SK-N-SH treated with all-trans-retinoic acid at 6 μM for 48 hours (cell line): Measurements from ENCODE around the gene RBPJ.

Experiments
- ATAC-seq: fragments of 200-7000 bp; cut with Tn5 transposase; 3 replicates; pipeline ENCODE4 v1.9.1; 2020; ENCODE audit warnings: mild to moderate bottlenecking, moderate library complexity
- ARNTL ChIP-seq: fragments of 450-650 bp; formaldehyde crosslinking; IDR thresholded peaks from 2 replicates; pipeline ENCODE4 v1.5.0; 2020; ENCODE audit warnings: low read depth, mild to moderate bottlenecking, moderate library complexity, borderline replicate concordance
- BACH2 ChIP-seq: fragments of 250-450 bp; sonication (Bioruptor Pico); IDR thresholded peaks from 2 replicates; pipeline ENCODE4 v1.9.0; 2021; ENCODE audit warnings: mild to moderate bottlenecking, borderline replicate concordance
- CSDC2 ChIP-seq: fragments of 250-450 bp; sonication (Bioruptor Pico); IDR thresholded peaks from 2 replicates; pipeline ENCODE4 v1.5.0; 2020; ENCODE audit warnings: mild to moderate bottlenecking, moderate library complexity
- ESRRG ChIP-seq: fragments of 250-450 bp; sonication (Bioruptor Pico); IDR thresholded peaks from 2 replicates; pipeline ENCODE4 v1.6.1; 2021; ENCODE audit warnings: mild to moderate bottlenecking
- GLIS3 ChIP-seq: fragments of 250-450 bp; sonication (Bioruptor Pico); IDR thresholded peaks from 2 replicates; pipeline ENCODE4 v1.5.0; 2020; ENCODE audit warnings: mild to moderate bottlenecking, moderate library complexity
- ISL1 ChIP-seq: fragments of 250-450 bp; sonication (Bioruptor Pico); IDR thresholded peaks from 2 replicates; pipeline ENCODE4 v2.1.2; 2022; ENCODE audit warnings: mild to moderate bottlenecking, moderate library complexity
- OSR1 ChIP-seq: fragments of 250-450 bp; sonication (Bioruptor Pico); IDR thresholded peaks from 2 replicates; pipeline ENCODE4 v1.8.0; 2022; ENCODE audit warnings: moderate library complexity, mild to moderate bottlenecking, inconsistent platforms
- PATZ1 ChIP-seq: fragments of 250-450 bp; sonication (Bioruptor Pico); IDR thresholded peaks from 2 replicates; pipeline ENCODE4 v1.8.0; 2020; ENCODE audit warnings: mild to moderate bottlenecking, moderate library complexity, borderline replicate concordance
- POU6F1 ChIP-seq: fragments of 250-450 bp; sonication (Bioruptor Pico); IDR thresholded peaks from 2 replicates; pipeline ENCODE4 v1.8.0; 2021; ENCODE audit warnings: low read depth, mild to moderate bottlenecking, moderate library complexity, borderline replicate concordance
- PPARA ChIP-seq: fragments of 250-450 bp; sonication (Bioruptor Pico); IDR thresholded peaks from 2 replicates; pipeline ENCODE4 v1.5.0; 2020; ENCODE audit warnings: mild to moderate bottlenecking, borderline replicate concordance
- RARB ChIP-seq: fragments of 250-450 bp; sonication (Bioruptor Pico); IDR thresholded peaks from 2 replicates; pipeline ENCODE4 v1.8.0; 2021; ENCODE audit warnings: mild to moderate bottlenecking, moderate library complexity
- SNAI2 ChIP-seq: fragments of 250-450 bp; sonication (Bioruptor Pico); IDR thresholded peaks from 2 replicates; pipeline ENCODE4 v1.5.0; 2020; ENCODE audit warnings: mild to moderate bottlenecking, moderate library complexity
- TCF4 ChIP-seq: fragments of 250-450 bp; sonication (Bioruptor Pico); IDR thresholded peaks from 2 replicates; pipeline ENCODE4 v1.8.0; 2021; ENCODE audit warnings: mild to moderate bottlenecking, moderate library complexity, borderline replicate concordance
- TOX ChIP-seq: fragments of 250-450 bp; sonication (Bioruptor Pico); IDR thresholded peaks from 2 replicates; pipeline ENCODE4 v1.8.0; 2021; ENCODE audit warnings: mild to moderate bottlenecking, moderate library complexity, borderline replicate concordance
- ZC3H10 ChIP-seq: fragments of 250-450 bp; sonication (Bioruptor Pico); IDR thresholded peaks from 2 replicates; pipeline ENCODE4 v1.5.1; 2021; ENCODE audit warnings: mild to moderate bottlenecking, moderate library complexity
- ZFP3 ChIP-seq: fragments of 250-450 bp; sonication (Bioruptor Pico); IDR thresholded peaks from 2 replicates; pipeline ENCODE4 v1.5.0; 2020; ENCODE audit warnings: mild to moderate bottlenecking, moderate library complexity
- ZFP30 ChIP-seq: fragments of 450-650 bp; formaldehyde crosslinking; IDR thresholded peaks from 2 replicates; pipeline ENCODE4 v1.5.0; 2022; ENCODE audit warnings: mild to moderate bottlenecking, moderate library complexity
- ZNF565 ChIP-seq: fragments of 450-650 bp; formaldehyde crosslinking; conservative IDR thresholded peaks from 2 replicates; pipeline ENCODE4 v1.5.0; 2020; ENCODE audit warnings: low read depth, mild to moderate bottlenecking, moderate library complexity
- ZNF70 ChIP-seq: fragments of 450-650 bp; formaldehyde crosslinking; IDR thresholded peaks from 2 replicates; pipeline ENCODE4 v1.5.0; 2020; ENCODE audit warnings: mild to moderate bottlenecking, moderate library complexity
- ZNF8 ChIP-seq: fragments of 450-650 bp; formaldehyde crosslinking; IDR thresholded peaks from 2 replicates; pipeline ENCODE4 v1.5.0; 2020; ENCODE audit warnings: mild to moderate bottlenecking, moderate library complexity
- TF ChIP-seq, protein P1 (sequence below): fragments of 250-450 bp; sonication (Bioruptor Pico); IDR thresholded peaks from 2 replicates; pipeline ENCODE4 v1.5.1; 2021; ENCODE audit warnings: mild to moderate bottlenecking, moderate library complexity
- TF ChIP-seq, protein P2 (sequence below): fragments of 250-450 bp; sonication (Bioruptor Pico); IDR thresholded peaks from 2 replicates; pipeline ENCODE4 v1.5.0; 2020; ENCODE audit warnings: mild to moderate bottlenecking, moderate library complexity
- TF ChIP-seq, protein P3 (sequence below): fragments of 250-450 bp; sonication (Bioruptor Pico); IDR thresholded peaks from 2 replicates; pipeline ENCODE4 v1.5.1; 2020; ENCODE audit warnings: low read depth, mild to moderate bottlenecking, moderate library complexity

RBPJ gene

GRCh38 chr4:26450418-26450817 is 129.6 kb downstream of the RBPJ start:
- no peak for ATAC-seq
- TF ChIP-seq RARB (CRISPR knock-in tag) (no peak), ARNTL (CRISPR knock-in tag) (no peak), CSDC2 (CRISPR knock-in tag) (no peak), ZC3H10 (CRISPR knock-in tag) (no peak), SNAI2 (no peak), ZNF8 (CRISPR knock-in tag) (no peak), ZFP30 (no peak), OSR1 (CRISPR knock-in tag) (no peak), TOX (CRISPR knock-in tag) (no peak), ESRRG (CRISPR knock-in tag) (no peak), GLIS3 (CRISPR knock-in tag) (no peak), TCF4 (CRISPR knock-in tag) (no peak), ZNF70 (CRISPR knock-in tag) (no peak), BACH2 (CRISPR knock-in tag) (no peak), POU6F1 (CRISPR knock-in tag) (no peak), PPARA (CRISPR knock-in tag) (no peak)
- TF ChIP-seq, protein P1, sequence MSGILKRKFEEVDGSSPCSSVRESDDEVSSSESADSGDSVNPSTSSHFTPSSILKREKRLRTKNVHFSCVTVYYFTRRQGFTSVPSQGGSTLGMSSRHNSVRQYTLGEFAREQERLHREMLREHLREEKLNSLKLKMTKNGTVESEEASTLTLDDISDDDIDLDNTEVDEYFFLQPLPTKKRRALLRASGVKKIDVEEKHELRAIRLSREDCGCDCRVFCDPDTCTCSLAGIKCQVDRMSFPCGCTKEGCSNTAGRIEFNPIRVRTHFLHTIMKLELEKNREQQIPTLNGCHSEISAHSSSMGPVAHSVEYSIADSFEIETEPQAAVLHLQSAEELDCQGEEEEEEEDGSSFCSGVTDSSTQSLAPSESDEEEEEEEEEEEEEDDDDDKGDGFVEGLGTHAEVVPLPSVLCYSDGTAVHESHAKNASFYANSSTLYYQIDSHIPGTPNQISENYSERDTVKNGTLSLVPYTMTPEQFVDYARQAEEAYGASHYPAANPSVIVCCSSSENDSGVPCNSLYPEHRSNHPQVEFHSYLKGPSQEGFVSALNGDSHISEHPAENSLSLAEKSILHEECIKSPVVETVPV (CRISPR knock-in tag), result no peak
- TF ChIP-seq, protein P2, sequence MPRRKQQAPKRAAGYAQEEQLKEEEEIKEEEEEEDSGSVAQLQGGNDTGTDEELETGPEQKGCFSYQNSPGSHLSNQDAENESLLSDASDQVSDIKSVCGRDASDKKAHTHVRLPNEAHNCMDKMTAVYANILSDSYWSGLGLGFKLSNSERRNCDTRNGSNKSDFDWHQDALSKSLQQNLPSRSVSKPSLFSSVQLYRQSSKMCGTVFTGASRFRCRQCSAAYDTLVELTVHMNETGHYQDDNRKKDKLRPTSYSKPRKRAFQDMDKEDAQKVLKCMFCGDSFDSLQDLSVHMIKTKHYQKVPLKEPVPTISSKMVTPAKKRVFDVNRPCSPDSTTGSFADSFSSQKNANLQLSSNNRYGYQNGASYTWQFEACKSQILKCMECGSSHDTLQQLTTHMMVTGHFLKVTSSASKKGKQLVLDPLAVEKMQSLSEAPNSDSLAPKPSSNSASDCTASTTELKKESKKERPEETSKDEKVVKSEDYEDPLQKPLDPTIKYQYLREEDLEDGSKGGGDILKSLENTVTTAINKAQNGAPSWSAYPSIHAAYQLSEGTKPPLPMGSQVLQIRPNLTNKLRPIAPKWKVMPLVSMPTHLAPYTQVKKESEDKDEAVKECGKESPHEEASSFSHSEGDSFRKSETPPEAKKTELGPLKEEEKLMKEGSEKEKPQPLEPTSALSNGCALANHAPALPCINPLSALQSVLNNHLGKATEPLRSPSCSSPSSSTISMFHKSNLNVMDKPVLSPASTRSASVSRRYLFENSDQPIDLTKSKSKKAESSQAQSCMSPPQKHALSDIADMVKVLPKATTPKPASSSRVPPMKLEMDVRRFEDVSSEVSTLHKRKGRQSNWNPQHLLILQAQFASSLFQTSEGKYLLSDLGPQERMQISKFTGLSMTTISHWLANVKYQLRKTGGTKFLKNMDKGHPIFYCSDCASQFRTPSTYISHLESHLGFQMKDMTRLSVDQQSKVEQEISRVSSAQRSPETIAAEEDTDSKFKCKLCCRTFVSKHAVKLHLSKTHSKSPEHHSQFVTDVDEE (CRISPR knock-in tag), result no peak
- TF ChIP-seq, protein P3, sequence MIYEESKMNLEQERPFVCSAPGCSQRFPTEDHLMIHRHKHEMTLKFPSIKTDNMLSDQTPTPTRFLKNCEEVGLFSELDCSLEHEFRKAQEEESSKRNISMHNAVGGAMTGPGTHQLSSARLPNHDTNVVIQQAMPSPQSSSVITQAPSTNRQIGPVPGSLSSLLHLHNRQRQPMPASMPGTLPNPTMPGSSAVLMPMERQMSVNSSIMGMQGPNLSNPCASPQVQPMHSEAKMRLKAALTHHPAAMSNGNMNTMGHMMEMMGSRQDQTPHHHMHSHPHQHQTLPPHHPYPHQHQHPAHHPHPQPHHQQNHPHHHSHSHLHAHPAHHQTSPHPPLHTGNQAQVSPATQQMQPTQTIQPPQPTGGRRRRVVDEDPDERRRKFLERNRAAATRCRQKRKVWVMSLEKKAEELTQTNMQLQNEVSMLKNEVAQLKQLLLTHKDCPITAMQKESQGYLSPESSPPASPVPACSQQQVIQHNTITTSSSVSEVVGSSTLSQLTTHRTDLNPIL, result no peak

GRCh38 chr4:26451597-26451996 is 130.8 kb downstream of the RBPJ start:
- no peak for ATAC-seq
- no peak for TF ChIP-seq PATZ1 (CRISPR knock-in tag)
- no peak for TF ChIP-seq RARB (CRISPR knock-in tag)
- TF ChIP-seq, protein P1 (CRISPR knock-in tag), result no peak
- TF ChIP-seq TOX (CRISPR knock-in tag), result no peak
- TF ChIP-seq, protein P3, result no peak
- TF ChIP-seq ZNF565 (CRISPR knock-in tag), result no peak
- no peak for TF ChIP-seq ZFP3 (CRISPR knock-in tag)
- no peak for TF ChIP-seq ISL1
- TF ChIP-seq CSDC2 (CRISPR knock-in tag), result no peak
- TF ChIP-seq BACH2 (CRISPR knock-in tag), result no peak
- TF ChIP-seq ZNF70 (CRISPR knock-in tag), result no peak
- no peak for TF ChIP-seq OSR1 (CRISPR knock-in tag)
- TF ChIP-seq ZFP30, result no peak
- no peak for TF ChIP-seq PPARA (CRISPR knock-in tag)
- TF ChIP-seq ARNTL (CRISPR knock-in tag), result no peak
- no peak for TF ChIP-seq TCF4 (CRISPR knock-in tag)
- no peak for TF ChIP-seq ZNF8 (CRISPR knock-in tag)
- TF ChIP-seq, protein P2 (CRISPR knock-in tag), result no peak
- no peak for TF ChIP-seq SNAI2
- TF ChIP-seq GLIS3 (CRISPR knock-in tag), result no peak
